HEK293 (cell line): Measurements from ENCODE around the gene TCTN1.

Source experiments
- CTCF ChIA-PET: fragments of 350-600 bp; formaldehyde crosslinking; extraction: SDS; loops from one replicate; lab custom pipeline; 2021; ENCODE audit warnings: antibody characterized with exemption; lab: Yijun Ruan, JAX
- POLR2A ChIA-PET: fragments of 300-600 bp; formaldehyde crosslinking; extraction: SDS; loops from one replicate; lab custom pipeline; 2020; ENCODE audit warnings: antibody characterized with exemption, inconsistent platforms; lab: Yijun Ruan, JAX
- H3K27ac ChIP-seq: fragments of 200-500 bp; sonication (Bioruptor generic); 2 replicates; pipeline ENCODE4 v1.5.1; 2014; ENCODE audit warnings: low read depth, low read length, control low read depth, inconsistent platforms; ENCODE audit errors: extremely low read depth
- H3K36me3 ChIP-seq, 2 experiments: fragments of 200-500 bp in 1 of 2; sonication (Bioruptor generic) in 1 of 2; 1 replicate in 1 of 2; 2 replicates in 1 of 2; pipeline ENCODE4 v1.5.1; 2014 to 2017; ENCODE audit warnings: inconsistent platforms in 2 of 2, low read length in 2 of 2; ENCODE audit not compliant: control insufficient read depth in 2 of 2, insufficient read depth in 1 of 2
- H3K4me1 ChIP-seq: fragments of 200-500 bp; sonication (Bioruptor generic); 2 replicates; pipeline ENCODE4 v1.5.1; 2014; ENCODE audit warnings: mild to moderate bottlenecking, low read length, inconsistent platforms; ENCODE audit not compliant: control insufficient read depth, insufficient read depth
- H3K4me3 ChIP-seq: 2 replicates; pipeline ENCODE4 v1.5.1; 2011; ENCODE audit warnings: low read depth, mild to moderate bottlenecking, control low read depth, low read length, moderate library complexity
- H3K9me3 ChIP-seq: fragments of 200-500 bp; sonication (Bioruptor generic); 2 replicates; pipeline ENCODE4 v1.5.1; 2014; ENCODE audit warnings: low read depth, low read length, inconsistent platforms; ENCODE audit not compliant: control insufficient read depth, insufficient read depth
- GLIS1 ChIP-seq: fragments of 450-650 bp; formaldehyde crosslinking; IDR thresholded peaks from 2 replicates; pipeline ENCODE4 v1.5.1; 2016; ENCODE audit warnings: missing biosample characterization, missing genetic modification characterization
- GLIS2 ChIP-seq: fragments of 450-650 bp; formaldehyde crosslinking; IDR thresholded peaks from 2 replicates; pipeline ENCODE4 v1.5.1; 2016; ENCODE audit warnings: missing biosample characterization, missing genetic modification characterization
- IKZF3 ChIP-seq: fragments of 450-650 bp; IDR thresholded peaks from 2 replicates; pipeline ENCODE4 v1.5.0; 2018; ENCODE audit warnings: missing biosample characterization, mild to moderate bottlenecking, missing genetic modification characterization, moderate library complexity
- KLF16 ChIP-seq: fragments of 450-650 bp; formaldehyde crosslinking; IDR thresholded peaks from 2 replicates; pipeline ENCODE4 v1.5.1; 2017; ENCODE audit warnings: missing biosample characterization, missing genetic modification characterization
- SP2 ChIP-seq: fragments of 450-650 bp; formaldehyde crosslinking; IDR thresholded peaks from 2 replicates; pipeline ENCODE4 v1.5.1; 2016; ENCODE audit warnings: missing biosample characterization, missing genetic modification characterization
- WT1 ChIP-seq: fragments of 450-650 bp; formaldehyde crosslinking; IDR thresholded peaks from 2 replicates; pipeline ENCODE4 v1.5.1; 2016; ENCODE audit warnings: missing biosample characterization, missing genetic modification characterization
- ZBTB1 ChIP-seq: fragments of 450-650 bp; formaldehyde crosslinking; IDR thresholded peaks from 2 replicates; pipeline ENCODE4 v1.5.1; 2016; ENCODE audit warnings: missing biosample characterization, missing genetic modification characterization
- ZBTB17 ChIP-seq: fragments of 450-650 bp; formaldehyde crosslinking; IDR thresholded peaks from 2 replicates; pipeline ENCODE4 v1.5.1; 2016; ENCODE audit warnings: missing biosample characterization, missing genetic modification characterization
- ZBTB20 ChIP-seq: fragments of 450-650 bp; formaldehyde crosslinking; IDR thresholded peaks from 2 replicates; pipeline ENCODE4 v1.5.1; 2016; ENCODE audit warnings: missing biosample characterization, missing genetic modification characterization
- ZBTB48 ChIP-seq: fragments of 450-650 bp; formaldehyde crosslinking; IDR thresholded peaks from 2 replicates; pipeline ENCODE4 v1.5.1; 2016; ENCODE audit warnings: missing biosample characterization, missing genetic modification characterization
- ZNF146 ChIP-seq: fragments of 450-650 bp; formaldehyde crosslinking; IDR thresholded peaks from 2 replicates; pipeline ENCODE4 v1.5.1; 2016; ENCODE audit warnings: missing biosample characterization, missing genetic modification characterization
- ZNF280D ChIP-seq: fragments of 450-650 bp; formaldehyde crosslinking; IDR thresholded peaks from 2 replicates; pipeline ENCODE4 v1.5.1; 2016; ENCODE audit warnings: missing biosample characterization, missing genetic modification characterization
- ZNF292 ChIP-seq: fragments of 450-650 bp; formaldehyde crosslinking; IDR thresholded peaks from 2 replicates; pipeline ENCODE4 v1.5.1; 2016; ENCODE audit warnings: low read depth, missing biosample characterization, missing genetic modification characterization, borderline replicate concordance
- ZNF391 ChIP-seq: fragments of 450-650 bp; formaldehyde crosslinking; IDR thresholded peaks from 2 replicates; pipeline ENCODE4 v1.5.1; 2016; ENCODE audit warnings: low read depth, missing biosample characterization, missing genetic modification characterization, borderline replicate concordance
- ZNF449 ChIP-seq: fragments of 450-650 bp; formaldehyde crosslinking; IDR thresholded peaks from 2 replicates; pipeline ENCODE4 v1.5.1; 2017; ENCODE audit warnings: missing biosample characterization, mild to moderate bottlenecking, missing genetic modification characterization, moderate library complexity
- ZNF600 ChIP-seq: fragments of 450-650 bp; formaldehyde crosslinking; IDR thresholded peaks from 2 replicates; pipeline ENCODE4 v1.5.1; 2016; ENCODE audit warnings: missing biosample characterization, missing genetic modification characterization
- ZNF670 ChIP-seq: fragments of 450-650 bp; formaldehyde crosslinking; IDR thresholded peaks from 2 replicates; pipeline ENCODE4 v1.5.1; 2016; ENCODE audit warnings: missing biosample characterization, missing genetic modification characterization, low read depth
- ZNF792 ChIP-seq: fragments of 450-650 bp; formaldehyde crosslinking; IDR thresholded peaks from 2 replicates; pipeline ENCODE4 v1.5.1; 2016; ENCODE audit warnings: missing biosample characterization, missing genetic modification characterization
- ZSCAN30 ChIP-seq: fragments of 450-650 bp; IDR thresholded peaks from 2 replicates; pipeline ENCODE4 v1.5.1; 2018; ENCODE audit warnings: missing biosample characterization, mild to moderate bottlenecking, missing genetic modification characterization, moderate library complexity
- TF ChIP-seq, protein P1 (sequence below): fragments of 450-650 bp; formaldehyde crosslinking; conservative IDR thresholded peaks from 2 replicates; pipeline ENCODE4 v1.5.1; 2016; ENCODE audit warnings: low read depth, missing biosample characterization, missing genetic modification characterization
- TF ChIP-seq, protein P2 (sequence below): fragments of 450-650 bp; formaldehyde crosslinking; IDR thresholded peaks from 2 replicates; pipeline ENCODE4 v1.5.1; 2016; ENCODE audit warnings: missing biosample characterization, missing genetic modification characterization
- TF ChIP-seq, protein P3 (sequence below): fragments of 450-650 bp; formaldehyde crosslinking; optimal IDR thresholded peaks from 2 replicates; pipeline ENCODE3; 2016; ENCODE audit warnings: missing biosample characterization, mild to moderate bottlenecking, missing genetic modification characterization

TCTN1 gene

GRCh38 chr12:110582276-110583136 is 31.4 kb upstream of the TCTN1 start:
- Histone ChIP-seq H3K27ac (peak overlapping the region; percentile 80), H3K4me1 (peaks cover 14% of the 10 kb centered on the region), H3K36me3 (no peaks in the 10 kb centered on the region; a peak in 1 of 3 replicates), H3K4me3 (peak overlapping the region; percentile 87), H3K9me3 (no peaks in the 10 kb centered on the region)
- CTCF ChIA-PET: interaction anchor here (0.8 kb wide), 1 partner anchor 19 kb away, joined by 3 read pairs; no protein-coding TSS in a partner anchor
- POLR2A ChIA-PET: interaction anchor here (1.7 kb wide), 1 partner anchor 114 kb away, joined by 4 read pairs; the partner anchor contains the start of genes FAM216A and GPN3
- TF ChIP-seq ZBTB17 (tag by site-specific recombination): peak; percentile 91
- TF ChIP-seq ZNF670: no peak
- no peak for TF ChIP-seq WT1 (tag by site-specific recombination)
- TF ChIP-seq ZNF391: 0 out of 2 replicates have a peak, but pooled peaks have one; percentile 16
- 0 out of 2 replicates have a peak, but pooled peaks have one; percentile 30 for TF ChIP-seq IKZF3 (tag by site-specific recombination)
- TF ChIP-seq ZNF280D: no peak
- no peak for TF ChIP-seq ZNF292 (tag by site-specific recombination)
- TF ChIP-seq ZNF449 (tag by site-specific recombination): 0 out of 2 replicates have a peak, but pooled peaks have one; percentile 32
- TF ChIP-seq, protein P1, sequence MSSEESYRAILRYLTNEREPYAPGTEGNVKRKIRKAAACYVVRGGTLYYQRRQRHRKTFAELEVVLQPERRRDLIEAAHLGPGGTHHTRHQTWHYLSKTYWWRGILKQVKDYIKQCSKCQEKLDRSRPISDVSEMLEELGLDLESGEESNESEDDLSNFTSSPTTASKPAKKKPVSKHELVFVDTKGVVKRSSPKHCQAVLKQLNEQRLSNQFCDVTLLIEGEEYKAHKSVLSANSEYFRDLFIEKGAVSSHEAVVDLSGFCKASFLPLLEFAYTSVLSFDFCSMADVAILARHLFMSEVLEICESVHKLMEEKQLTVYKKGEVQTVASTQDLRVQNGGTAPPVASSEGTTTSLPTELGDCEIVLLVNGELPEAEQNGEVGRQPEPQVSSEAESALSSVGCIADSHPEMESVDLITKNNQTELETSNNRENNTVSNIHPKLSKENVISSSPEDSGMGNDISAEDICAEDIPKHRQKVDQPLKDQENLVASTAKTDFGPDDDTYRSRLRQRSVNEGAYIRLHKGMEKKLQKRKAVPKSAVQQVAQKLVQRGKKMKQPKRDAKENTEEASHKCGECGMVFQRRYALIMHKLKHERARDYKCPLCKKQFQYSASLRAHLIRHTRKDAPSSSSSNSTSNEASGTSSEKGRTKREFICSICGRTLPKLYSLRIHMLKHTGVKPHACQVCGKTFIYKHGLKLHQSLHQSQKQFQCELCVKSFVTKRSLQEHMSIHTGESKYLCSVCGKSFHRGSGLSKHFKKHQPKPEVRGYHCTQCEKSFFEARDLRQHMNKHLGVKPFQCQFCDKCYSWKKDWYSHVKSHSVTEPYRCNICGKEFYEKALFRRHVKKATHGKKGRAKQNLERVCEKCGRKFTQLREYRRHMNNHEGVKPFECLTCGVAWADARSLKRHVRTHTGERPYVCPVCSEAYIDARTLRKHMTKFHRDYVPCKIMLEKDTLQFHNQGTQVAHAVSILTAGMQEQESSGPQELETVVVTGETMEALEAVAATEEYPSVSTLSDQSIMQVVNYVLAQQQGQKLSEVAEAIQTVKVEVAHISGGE (tag by site-specific recombination): peak; percentile 43; the same call in 1 of the 2 replicates
- peak; percentile 56; the same call in 1 of the 2 replicates for TF ChIP-seq ZBTB20
- no peak for TF ChIP-seq ZBTB1 (tag by site-specific recombination)
- TF ChIP-seq GLIS2 (tag by site-specific recombination): peak; percentile 72
- TF ChIP-seq ZSCAN30: no peak
- TF ChIP-seq ZNF146 (tag by site-specific recombination): 0 out of 2 replicates have a peak, but pooled peaks have one; percentile 7
- TF ChIP-seq GLIS1 (tag by site-specific recombination): peak; percentile 58
- TF ChIP-seq ZNF792 (tag by site-specific recombination): no peak
- TF ChIP-seq SP2 (tag by site-specific recombination): no peak
- TF ChIP-seq, protein P2, sequence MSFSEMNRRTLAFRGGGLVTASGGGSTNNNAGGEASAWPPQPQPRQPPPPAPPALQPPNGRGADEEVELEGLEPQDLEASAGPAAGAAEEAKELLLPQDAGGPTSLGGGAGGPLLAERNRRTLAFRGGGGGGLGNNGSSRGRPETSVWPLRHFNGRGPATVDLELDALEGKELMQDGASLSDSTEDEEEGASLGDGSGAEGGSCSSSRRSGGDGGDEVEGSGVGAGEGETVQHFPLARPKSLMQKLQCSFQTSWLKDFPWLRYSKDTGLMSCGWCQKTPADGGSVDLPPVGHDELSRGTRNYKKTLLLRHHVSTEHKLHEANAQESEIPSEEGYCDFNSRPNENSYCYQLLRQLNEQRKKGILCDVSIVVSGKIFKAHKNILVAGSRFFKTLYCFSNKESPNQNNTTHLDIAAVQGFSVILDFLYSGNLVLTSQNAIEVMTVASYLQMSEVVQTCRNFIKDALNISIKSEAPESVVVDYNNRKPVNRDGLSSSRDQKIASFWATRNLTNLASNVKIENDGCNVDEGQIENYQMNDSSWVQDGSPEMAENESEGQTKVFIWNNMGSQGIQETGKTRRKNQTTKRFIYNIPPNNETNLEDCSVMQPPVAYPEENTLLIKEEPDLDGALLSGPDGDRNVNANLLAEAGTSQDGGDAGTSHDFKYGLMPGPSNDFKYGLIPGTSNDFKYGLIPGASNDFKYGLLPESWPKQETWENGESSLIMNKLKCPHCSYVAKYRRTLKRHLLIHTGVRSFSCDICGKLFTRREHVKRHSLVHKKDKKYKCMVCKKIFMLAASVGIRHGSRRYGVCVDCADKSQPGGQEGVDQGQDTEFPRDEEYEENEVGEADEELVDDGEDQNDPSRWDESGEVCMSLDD (tag by site-specific recombination): peak; percentile 60; the same call in 1 of the 2 replicates
- peak; percentile 54; the same call in 1 of the 2 replicates for TF ChIP-seq KLF16
- TF ChIP-seq, protein P3, sequence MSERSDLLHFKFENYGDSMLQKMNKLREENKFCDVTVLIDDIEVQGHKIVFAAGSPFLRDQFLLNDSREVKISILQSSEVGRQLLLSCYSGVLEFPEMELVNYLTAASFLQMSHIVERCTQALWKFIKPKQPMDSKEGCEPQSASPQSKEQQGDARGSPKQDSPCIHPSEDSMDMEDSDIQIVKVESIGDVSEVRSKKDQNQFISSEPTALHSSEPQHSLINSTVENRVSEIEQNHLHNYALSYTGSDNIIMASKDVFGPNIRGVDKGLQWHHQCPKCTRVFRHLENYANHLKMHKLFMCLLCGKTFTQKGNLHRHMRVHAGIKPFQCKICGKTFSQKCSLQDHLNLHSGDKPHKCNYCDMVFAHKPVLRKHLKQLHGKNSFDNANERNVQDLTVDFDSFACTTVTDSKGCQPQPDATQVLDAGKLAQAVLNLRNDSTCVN (tag by site-specific recombination): peak; percentile 90
- peak; percentile 62; the same call in 1 of the 2 replicates for TF ChIP-seq ZBTB48 (tag by site-specific recombination)
- peak; percentile 88 for TF ChIP-seq ZNF600 (tag by site-specific recombination)
